Lower leg skin (tissue), 4 donors: ENCODE results near the gene ASGR2. TPM values are rescaled to one million over a fixed set of nuclear protein-coding genes. Genes with fewer than 3 reads are reported as not detected.

Experiments
- DNase-seq, 2 donors: peaks; one replicate each; pipeline ENCODE4 v3.0.0-alpha.2; 2019; ENCODE audit warnings: low spot score in 2 of 2
- H3K4me3 ChIP-seq: fragments of 200-600 bp; sonication (generic); 2 replicates; pipeline ENCODE4 v1.5.1; 2017; ENCODE audit warnings: mild to moderate bottlenecking, low read depth; ENCODE audit not compliant: poor library complexity, severe bottlenecking
- POLR2A ChIP-seq, 2 donors: fragments of 450-650 bp; IDR thresholded peaks; one replicate each; pipeline ENCODE4 v1.6.1; 2016 to 2017; ENCODE audit warnings: antibody characterized with exemption in 2 of 2, mild to moderate bottlenecking in 1 of 2, moderate library complexity in 1 of 2
- WGBS, 2 donors: methylation state at CpG; one replicate each; pipeline ENCODE4 v1.1.5; 2018; 5-methylcytosine and 5-hydroxymethylcytosine counted together
- intact Hi-C: fragments of 100-400 bp; cut with DNase I; formaldehyde crosslinking; loops from one replicate; pipeline ENCODE4 v1.15.0; 2023; ENCODE audit warnings: low total_unique reads
- total RNA-seq, 4 donors: library from RNA; depleted of rRNA; stranded (reverse); fragments of >200 nt; gene quantifications; one replicate each; pipeline ENCODE4 v1.1.0, GENCODE V29; 2016
- TF ChIP-seq, protein P1 (sequence below), 3 donors: fragments of 450-650 bp; IDR thresholded peaks; one replicate each; pipeline ENCODE4 v1.5.1; 2016; ENCODE audit warnings: antibody characterized with exemption in 3 of 3, mild to moderate bottlenecking in 3 of 3, moderate library complexity in 2 of 3

ASGR2 gene
- total RNA-seq, 4 donors from 2014 or later, result 6.7 to 10.1 (median 8.7) TPM

DNA sequence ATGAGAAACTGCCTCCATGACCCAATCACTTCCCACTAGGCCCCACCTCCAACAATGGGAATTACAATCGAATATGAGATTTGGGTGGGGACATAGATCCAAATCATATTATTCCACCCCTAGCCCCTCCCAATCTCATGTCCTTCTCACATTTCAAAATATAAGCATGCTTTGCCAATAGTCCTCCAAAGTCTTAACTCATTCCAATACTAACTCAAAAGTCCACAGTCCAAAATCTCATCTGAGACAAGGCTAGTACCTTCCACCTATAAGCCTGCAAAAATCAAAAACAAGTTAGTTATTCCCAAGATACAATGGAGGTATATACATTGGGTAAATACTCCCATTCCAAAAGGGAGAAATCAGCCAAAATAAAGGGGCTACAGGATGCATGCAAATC, 47.4 kb downstream of the ASGR2 start:
- WGBS, 2 donors, result 62 to 69% methylated on average over 1 of the region's 1 CpG
- H3K4me3 ChIP-seq, result no peak overlapping the region
- intact Hi-C loops, result no loop called here
- no peak for TF ChIP-seq POLR2A (IDR thresholded peaks at IDR 0.05)
- TF ChIP-seq, protein P1, sequence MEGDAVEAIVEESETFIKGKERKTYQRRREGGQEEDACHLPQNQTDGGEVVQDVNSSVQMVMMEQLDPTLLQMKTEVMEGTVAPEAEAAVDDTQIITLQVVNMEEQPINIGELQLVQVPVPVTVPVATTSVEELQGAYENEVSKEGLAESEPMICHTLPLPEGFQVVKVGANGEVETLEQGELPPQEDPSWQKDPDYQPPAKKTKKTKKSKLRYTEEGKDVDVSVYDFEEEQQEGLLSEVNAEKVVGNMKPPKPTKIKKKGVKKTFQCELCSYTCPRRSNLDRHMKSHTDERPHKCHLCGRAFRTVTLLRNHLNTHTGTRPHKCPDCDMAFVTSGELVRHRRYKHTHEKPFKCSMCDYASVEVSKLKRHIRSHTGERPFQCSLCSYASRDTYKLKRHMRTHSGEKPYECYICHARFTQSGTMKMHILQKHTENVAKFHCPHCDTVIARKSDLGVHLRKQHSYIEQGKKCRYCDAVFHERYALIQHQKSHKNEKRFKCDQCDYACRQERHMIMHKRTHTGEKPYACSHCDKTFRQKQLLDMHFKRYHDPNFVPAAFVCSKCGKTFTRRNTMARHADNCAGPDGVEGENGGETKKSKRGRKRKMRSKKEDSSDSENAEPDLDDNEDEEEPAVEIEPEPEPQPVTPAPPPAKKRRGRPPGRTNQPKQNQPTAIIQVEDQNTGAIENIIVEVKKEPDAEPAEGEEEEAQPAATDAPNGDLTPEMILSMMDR (IDR thresholded peaks at IDR 0.05), result no peak
- DNase-seq, result no peak

DNA sequence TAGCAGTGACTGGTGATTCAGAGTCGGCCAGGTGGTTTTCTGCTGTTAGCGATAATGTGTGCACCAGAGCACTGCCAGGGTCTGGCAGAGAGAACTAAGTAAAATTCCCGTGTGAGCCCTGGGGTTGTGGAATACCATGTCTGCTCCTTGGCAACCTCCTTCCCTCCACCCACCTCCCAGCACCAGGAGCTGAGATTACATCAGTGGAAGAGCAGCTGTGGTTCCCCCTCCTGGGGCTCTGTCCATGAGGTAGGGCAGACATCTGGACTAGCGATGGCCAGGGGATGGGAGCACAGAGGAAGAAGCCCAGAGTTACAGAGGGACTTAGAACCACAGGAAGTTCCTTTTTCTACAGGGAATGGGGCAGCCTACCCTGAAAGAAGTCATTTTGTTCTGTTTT, 50.4 kb downstream of the ASGR2 start:
- H3K4me3 ChIP-seq, result no peak overlapping the region
- TF ChIP-seq POLR2A (IDR thresholded peaks at IDR 0.05), result no peak
- TF ChIP-seq, protein P1 (IDR thresholded peaks at IDR 0.05), result no peak
- no peak for DNase-seq
- WGBS, 2 donors, result 30 to 33% methylated on average over 4 of the region's 4 CpGs
- intact Hi-C loops, result no loop called here

DNA sequence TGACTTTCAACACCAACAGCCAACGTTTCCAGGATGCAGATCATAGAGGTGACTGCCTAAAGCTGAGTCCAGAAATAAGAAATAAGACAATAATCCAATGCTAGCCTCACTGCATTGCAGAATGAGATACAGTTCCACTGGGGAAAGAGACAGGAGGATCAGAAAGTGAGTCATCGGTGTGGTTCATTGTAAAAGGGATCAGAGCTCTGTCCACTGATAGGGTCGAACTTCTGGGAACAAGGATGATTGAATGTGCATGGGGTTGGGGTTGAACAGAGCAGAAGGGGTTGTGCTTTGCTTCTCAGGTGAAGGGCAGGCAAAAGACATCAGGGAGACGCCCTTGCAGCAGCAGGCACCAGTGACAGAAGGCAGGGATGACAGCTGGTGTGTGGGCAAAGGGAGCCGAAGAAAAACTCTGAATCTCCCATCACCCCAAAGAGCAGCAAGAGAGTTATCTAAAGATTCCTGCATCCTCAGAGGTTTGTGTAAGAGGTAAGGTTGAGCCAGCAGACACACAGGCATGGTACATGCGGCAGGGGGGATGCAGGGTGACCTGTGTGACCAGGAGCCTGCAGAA, 51.0 kb downstream of the ASGR2 start:
- no peak for DNase-seq
- WGBS, 2 donors, result 58 to 64% methylated on average over 6 of the region's 6 CpGs
- intact Hi-C loops, result no loop called here

DNA sequence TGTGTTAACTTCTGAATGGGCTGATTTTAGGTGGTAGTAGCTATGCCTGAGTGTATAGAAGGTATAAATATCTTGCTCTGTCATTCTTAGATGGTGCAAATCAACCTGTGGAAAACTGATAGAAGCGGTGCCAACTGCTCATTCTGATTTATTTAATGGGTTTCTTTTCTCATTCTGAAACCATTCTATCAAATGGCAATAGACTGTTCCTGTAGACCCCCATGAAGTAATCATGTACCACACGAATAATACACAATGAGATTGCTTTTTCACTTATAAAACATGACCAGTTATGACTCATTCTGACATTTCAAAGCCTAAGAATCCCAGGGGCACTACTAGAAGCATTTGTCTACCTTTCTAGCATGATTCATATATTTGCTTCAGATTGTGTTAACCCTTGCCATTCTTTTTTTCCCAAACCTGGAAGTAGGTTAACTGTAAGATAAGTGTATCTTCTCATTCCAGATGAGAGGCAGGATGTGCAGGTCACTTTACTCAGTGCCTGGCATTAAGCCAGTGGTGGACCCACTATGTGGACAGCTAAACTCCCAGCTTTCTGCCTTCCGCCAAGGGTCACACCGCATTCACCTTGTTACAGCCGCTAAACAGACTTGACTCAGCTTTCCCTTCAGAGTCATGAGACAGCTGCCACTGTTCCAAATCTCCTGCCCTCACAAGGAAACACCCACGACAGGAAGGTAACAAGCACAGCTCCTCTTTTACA, 54.3 kb downstream of the ASGR2 start:
- H3K4me3 ChIP-seq, result no peak overlapping the region
- 34 to 42% methylated on average over 6 of the region's 6 CpGs for WGBS, 2 donors
- TF ChIP-seq, protein P1 (IDR thresholded peaks at IDR 0.05), result no peak
- TF ChIP-seq POLR2A (IDR thresholded peaks at IDR 0.05), result no peak
- intact Hi-C loops, result no loop called here
- no peak for DNase-seq

More for the DNA sequence above, 51.0 kb downstream of the ASGR2 start:
- TF ChIP-seq, protein P1 (IDR thresholded peaks at IDR 0.05), result no peak
- no peak for TF ChIP-seq POLR2A (IDR thresholded peaks at IDR 0.05)
- H3K4me3 ChIP-seq, result no peak overlapping the region

DNA sequence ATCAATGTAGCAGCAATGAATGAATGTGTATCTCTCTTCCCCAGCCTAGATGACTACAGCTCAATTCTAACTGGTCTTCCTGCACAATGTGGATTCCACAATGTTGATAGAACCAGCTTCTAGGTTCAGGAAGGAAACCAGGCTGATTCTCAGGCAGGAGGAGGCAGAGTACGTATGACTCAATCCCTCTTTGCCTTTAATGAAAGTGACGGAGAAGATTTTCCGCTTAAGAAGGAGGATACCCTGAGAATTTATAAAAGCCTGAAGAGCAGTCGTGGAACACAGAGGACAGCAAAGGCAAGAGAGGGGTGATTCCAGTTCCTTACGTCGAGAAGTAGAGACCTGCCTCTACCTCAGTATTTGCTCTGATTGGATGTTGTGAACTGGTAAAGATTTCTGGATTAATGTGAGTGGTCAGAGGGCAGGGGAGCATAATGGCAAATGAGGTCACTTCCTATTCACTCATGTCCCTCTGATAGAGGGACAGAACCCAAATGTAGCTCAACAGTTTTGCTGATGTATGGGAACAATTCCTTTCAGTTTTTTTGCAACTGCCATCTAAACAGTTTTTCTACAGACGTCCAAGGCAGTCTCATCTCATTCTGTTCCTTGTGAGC, 55.7 kb downstream of the ASGR2 start:
- H3K4me3 ChIP-seq, result no peak overlapping the region
- intact Hi-C loops, result loop anchor here (10.0 kb wide), 1 partner anchor 106 kb away; no protein-coding TSS in a partner anchor
- WGBS, 2 donors, result 71 to 76% methylated on average over 7 of the region's 7 CpGs
- no peak for DNase-seq
- no peak for TF ChIP-seq POLR2A (IDR thresholded peaks at IDR 0.05)
- TF ChIP-seq, protein P1 (IDR thresholded peaks at IDR 0.05), result no peak
